Uterus (tissue), 4 donors: Measurements from ENCODE around the gene SLC22A23. TPM values are rescaled to one million over a fixed set of nuclear protein-coding genes. Genes with fewer than 3 reads are reported as not detected.

ENCODE experiments used
- DNase-seq, 2 donors: peaks; one replicate each; pipeline ENCODE4 v3.0.0-alpha.2; 2019 to 2020
- H3K27ac ChIP-seq, 2 donors: fragments of 200-600 bp; sonication (generic); 1 replicate in 1 of 2; 2 replicates in 1 of 2; pipeline ENCODE4 v1.5.1; 2016 to 2018
- H3K27me3 ChIP-seq, 2 donors: fragments of 200-600 bp; sonication (generic); one replicate each; pipeline ENCODE4 v1.5.1; 2018 to 2019; ENCODE audit warnings: control low read depth in 1 of 2
- H3K36me3 ChIP-seq, 2 donors: fragments of 200-600 bp; sonication (generic); one replicate each; pipeline ENCODE4 v1.5.1; 2019; ENCODE audit warnings: control low read depth in 1 of 2
- H3K4me1 ChIP-seq, 2 donors: fragments of 200-600 bp; sonication (generic); one replicate each; pipeline ENCODE4 v1.5.1; 2018 to 2019; ENCODE audit warnings: control low read depth in 1 of 2
- H3K4me3 ChIP-seq, 2 donors: fragments of 200-600 bp; sonication (generic); 1 replicate in 1 of 2; 2 replicates in 1 of 2; pipeline ENCODE4 v1.5.1; 2018 to 2019; ENCODE audit warnings: mild to moderate bottlenecking in 1 of 2
- H3K9me3 ChIP-seq, 2 donors: fragments of 200-600 bp; sonication (generic); one replicate each; pipeline ENCODE4 v1.5.1; 2019; ENCODE audit warnings: control low read depth in 1 of 2
- POLR2A ChIP-seq, 2 donors: fragments of 450-650 bp; IDR thresholded peaks; one replicate each; pipeline ENCODE4 v1.6.1; 2016; ENCODE audit warnings: antibody characterized with exemption in 2 of 2, mild to moderate bottlenecking in 1 of 2, moderate library complexity in 1 of 2
- intact Hi-C: fragments of 100-400 bp; cut with DNase I; formaldehyde crosslinking; loops from one replicate; pipeline ENCODE4 v1.15.1; 2023; ENCODE audit warnings: low total_unique reads
- total RNA-seq, 4 donors: library from RNA; depleted of rRNA in 3 of 4; stranded (reverse); fragments of >200 nt in 3 of 4; gene quantifications; one replicate each; pipeline versions ENCODE4 v1.1.0 to v1.2.4, GENCODE V29; 2014 to 2023
- TF ChIP-seq, protein P1 (sequence below), 4 experiments: fragments of 200-600 bp in 2 of 4; fragments of 450-650 bp in 2 of 4; sonication (generic) in 2 of 4; IDR thresholded peaks; one replicate each; pipeline ENCODE4 v1.5.1; 2016 to 2019; ENCODE audit warnings: antibody characterized with exemption in 4 of 4, mild to moderate bottlenecking in 2 of 4, moderate library complexity in 1 of 4
- donor health status: DM: yes; HTN: yes; CAD: no.

Gene SLC22A23
- total RNA-seq, 4 donors from 2014 or later: 5.4 to 27.6 (median 9.7) TPM

DNA sequence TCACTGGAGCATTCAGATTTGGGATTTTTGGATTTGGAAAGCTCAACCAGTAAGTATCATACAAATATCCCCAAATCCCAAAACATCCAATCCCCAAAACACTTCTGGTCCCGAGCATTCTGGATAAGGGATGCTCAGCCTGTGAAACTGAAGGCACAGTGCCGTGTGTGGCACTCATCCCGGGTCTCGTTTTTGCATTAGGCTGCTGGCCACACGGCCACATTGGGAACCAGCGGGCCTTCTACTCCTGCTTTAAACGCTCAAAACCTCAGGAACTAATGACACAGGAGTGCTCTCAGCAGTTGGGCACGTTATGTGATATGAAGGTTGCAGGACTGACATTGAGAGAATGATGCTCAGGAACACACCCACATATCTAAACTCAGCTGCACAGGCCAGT, 162.5 kb downstream of the SLC22A23 start:
- Histone ChIP-seq H3K4me3 (no peak overlapping the region), H3K36me3 (no peaks in the 10 kb centered on the region), H3K27ac (no peak overlapping the region), H3K27me3 (no peaks in the 10 kb centered on the region), H3K4me1 (no peaks in the 10 kb centered on the region), H3K9me3 (no peaks in the 10 kb centered on the region)
- intact Hi-C loops: no loop called here
- TF ChIP-seq, protein P1, sequence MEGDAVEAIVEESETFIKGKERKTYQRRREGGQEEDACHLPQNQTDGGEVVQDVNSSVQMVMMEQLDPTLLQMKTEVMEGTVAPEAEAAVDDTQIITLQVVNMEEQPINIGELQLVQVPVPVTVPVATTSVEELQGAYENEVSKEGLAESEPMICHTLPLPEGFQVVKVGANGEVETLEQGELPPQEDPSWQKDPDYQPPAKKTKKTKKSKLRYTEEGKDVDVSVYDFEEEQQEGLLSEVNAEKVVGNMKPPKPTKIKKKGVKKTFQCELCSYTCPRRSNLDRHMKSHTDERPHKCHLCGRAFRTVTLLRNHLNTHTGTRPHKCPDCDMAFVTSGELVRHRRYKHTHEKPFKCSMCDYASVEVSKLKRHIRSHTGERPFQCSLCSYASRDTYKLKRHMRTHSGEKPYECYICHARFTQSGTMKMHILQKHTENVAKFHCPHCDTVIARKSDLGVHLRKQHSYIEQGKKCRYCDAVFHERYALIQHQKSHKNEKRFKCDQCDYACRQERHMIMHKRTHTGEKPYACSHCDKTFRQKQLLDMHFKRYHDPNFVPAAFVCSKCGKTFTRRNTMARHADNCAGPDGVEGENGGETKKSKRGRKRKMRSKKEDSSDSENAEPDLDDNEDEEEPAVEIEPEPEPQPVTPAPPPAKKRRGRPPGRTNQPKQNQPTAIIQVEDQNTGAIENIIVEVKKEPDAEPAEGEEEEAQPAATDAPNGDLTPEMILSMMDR (IDR thresholded peaks at IDR 0.05): no peak
- no peak for TF ChIP-seq POLR2A (IDR thresholded peaks at IDR 0.05)
- peak in 1 of 2 donors; percentile 8 for DNase-seq

GRCh38 chr6:3293271-3294155, 163.3 kb downstream of the SLC22A23 start:
- peak in 1 of 2 donors; percentile 12 for DNase-seq
- intact Hi-C loops: no loop called here
- H3K9me3 ChIP-seq: no peaks in the 10 kb centered on the region
- H3K27me3 ChIP-seq: no peaks in the 10 kb centered on the region
- H3K36me3 ChIP-seq: no peaks in the 10 kb centered on the region
- no peaks in the 10 kb centered on the region for H3K4me1 ChIP-seq
- TF ChIP-seq POLR2A (IDR thresholded peaks at IDR 0.05): no peak
- TF ChIP-seq, protein P1 (IDR thresholded peaks at IDR 0.05): no peak
- no peak overlapping the region for H3K4me3 ChIP-seq
- H3K27ac ChIP-seq: no peak overlapping the region

- intact Hi-C loops: no loop called here
- Histone ChIP-seq H3K27me3 (no peaks in the 10 kb centered on the region), H3K36me3 (no peaks in the 10 kb centered on the region), H3K9me3 (no peaks in the 10 kb centered on the region), H3K27ac (no peak overlapping the region), H3K4me3 (no peak overlapping the region), H3K4me1 (no peaks in the 10 kb centered on the region)
- peak in 1 of 2 donors; percentile 14 for DNase-seq
- no peak for TF ChIP-seq POLR2A (IDR thresholded peaks at IDR 0.05)
- TF ChIP-seq, protein P1 (IDR thresholded peaks at IDR 0.05): no peak
These were observed 164.2 kb downstream of the SLC22A23 start for GRCh38 chr6:3292431-3293197.

- intact Hi-C loops: no loop called here
- Histone ChIP-seq H3K36me3 (no peaks in the 10 kb centered on the region), H3K9me3 (no peaks in the 10 kb centered on the region), H3K4me3 (no peak overlapping the region), H3K4me1 (no peaks in the 10 kb centered on the region), H3K27ac (no peak overlapping the region), H3K27me3 (no peaks in the 10 kb centered on the region)
- peak in 1 of 2 donors; percentile 6 for DNase-seq
- TF ChIP-seq, protein P1 (IDR thresholded peaks at IDR 0.05): no peak
- no peak for TF ChIP-seq POLR2A (IDR thresholded peaks at IDR 0.05)
These were observed 164.9 kb downstream of the SLC22A23 start for GRCh38 chr6:3291987-3292386.

- Histone ChIP-seq H3K27me3 (no peaks in the 10 kb centered on the region), H3K36me3 (no peaks in the 10 kb centered on the region), H3K4me1 (no peaks in the 10 kb centered on the region), H3K27ac (no peak overlapping the region), H3K9me3 (no peaks in the 10 kb centered on the region), H3K4me3 (no peak overlapping the region)
- intact Hi-C loops: no loop called here
- TF ChIP-seq, protein P1 (IDR thresholded peaks at IDR 0.05): no peak
- no peak for TF ChIP-seq POLR2A (IDR thresholded peaks at IDR 0.05)
- no peak for DNase-seq
These were observed 165.5 kb downstream of the SLC22A23 start for GRCh38 chr6:3291346-3291745.
